ENCODE results near the gene RBM28.
"Not testable (repeated sequence)": the region's sequence is repeated elsewhere in the genome, so short reads cannot be mapped to it uniquely, and the experiment has no call there.

The RBM28 gene

GRCh38 chr7:128303643-128304042 is 40.1 kb downstream of the RBM28 start:
- no peak overlapping the region for H3K4me3 ChIP-seq (ENCODE audit: low read depth, low read length)
- DNase-seq (ENCODE audit: low read depth), result no peak
- no peak for TF ChIP-seq CTCF (IDR thresholded peaks at IDR 0.05; ENCODE audit: insufficient read depth, low read depth, low read length, missing control alignments)

GRCh38 chr7:128303133-128303532 is 40.6 kb downstream of the RBM28 start:
- H3K4me3 ChIP-seq (ENCODE audit: low read depth, low read length), result no peak overlapping the region
- TF ChIP-seq CTCF (IDR thresholded peaks at IDR 0.05; ENCODE audit: insufficient read depth, low read depth, low read length, missing control alignments), result no peak
- no peak for DNase-seq (ENCODE audit: low read depth)

- no peak for TF ChIP-seq CTCF (IDR thresholded peaks at IDR 0.05; ENCODE audit: insufficient read depth, low read depth, low read length, missing control alignments)
- no peak for DNase-seq (ENCODE audit: low read depth)
- H3K4me3 ChIP-seq (ENCODE audit: low read depth, low read length), result no peak overlapping the region
Observed at GRCh38 chr7:128302139-128302538, 41.6 kb downstream of the RBM28 start.

GRCh38 chr7:128299109-128299607 is 44.5 kb downstream of the RBM28 start:
- TF ChIP-seq CTCF (IDR thresholded peaks at IDR 0.05; ENCODE audit: insufficient read depth, low read depth, low read length, missing control alignments), result no peak
- DNase-seq (ENCODE audit: low read depth), result no peak
- no peak overlapping the region for H3K4me3 ChIP-seq (ENCODE audit: low read depth, low read length)

- not testable (repeated sequence) for DNase-seq (ENCODE audit: low read depth); H3K4me3 ChIP-seq (ENCODE audit: low read depth, low read length)
Observed at GRCh38 chr7:128298004-128298403, 45.7 kb downstream of the RBM28 start.

- no peak for TF ChIP-seq CTCF (IDR thresholded peaks at IDR 0.05; ENCODE audit: insufficient read depth, low read depth, low read length, missing control alignments)
- H3K4me3 ChIP-seq (ENCODE audit: low read depth, low read length), result no peak overlapping the region
- DNase-seq (ENCODE audit: low read depth), result no peak
Observed at GRCh38 chr7:128287556-128287955, 56.2 kb downstream of the RBM28 start.

GRCh38 chr7:128284102-128284501 is 59.6 kb downstream of the RBM28 start:
- H3K4me3 ChIP-seq (ENCODE audit: low read depth, low read length), result no peak overlapping the region
- no peak for TF ChIP-seq CTCF (IDR thresholded peaks at IDR 0.05; ENCODE audit: insufficient read depth, low read depth, low read length, missing control alignments)
- DNase-seq (ENCODE audit: low read depth), result no peak

All from GM12865 (cell line).